Right lobe of liver (tissue), 4 donors: Measurements from ENCODE around the gene ARX.

Experiments
- CTCF ChIP-seq, 4 donors: fragments of 200-600 bp in 3 of 4; fragments of 450-650 bp in 1 of 4; IDR thresholded peaks; one replicate each; pipeline versions ENCODE4 v1.5.1 to v1.8.0; 2016 to 2022; ENCODE audit warnings: antibody characterized with exemption in 4 of 4, mild to moderate bottlenecking in 2 of 4
- POLR2A ChIP-seq: fragments of 450-650 bp; IDR thresholded peaks from one replicate; pipeline ENCODE4 v1.6.1; 2017; ENCODE audit warnings: antibody characterized with exemption, mild to moderate bottlenecking
- donor health status: DM: no; HTN: no; CAD: no.
- donor health status: DM: no; HTN: no; CAD: no.
- donor health status: DM: no; HTN: yes; CAD: no.

DNA sequence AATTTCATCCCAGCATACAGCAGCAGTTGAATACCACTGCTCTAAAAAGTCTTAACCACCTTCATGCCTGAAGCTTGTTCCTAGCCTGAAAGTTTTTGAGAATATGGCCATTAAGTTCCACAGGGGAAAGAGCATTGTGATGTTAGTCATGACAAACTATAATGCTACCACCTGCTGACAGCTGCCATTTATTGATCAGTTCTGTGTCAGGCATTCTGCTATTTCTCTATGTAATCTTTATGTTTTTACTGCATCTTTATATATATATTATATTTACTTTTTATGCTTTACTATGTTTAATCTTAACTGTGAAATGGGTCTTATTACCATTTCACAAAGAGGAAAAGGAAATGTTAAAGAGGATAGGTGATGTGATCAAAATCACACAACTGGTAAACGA is 54.0 kb downstream of the ARX start:
- no peak for TF ChIP-seq CTCF (IDR thresholded peaks at IDR 0.05)
- TF ChIP-seq POLR2A, result no peak
